Measurements from ENCODE around the gene ATAD3C. TPM values are rescaled to one million over a fixed set of nuclear protein-coding genes. Genes with fewer than 3 reads are reported as not detected.

Gene ATAD3C
- total and polyA plus RNA-seq, 2 donors (not counting 3 experiments of a cell fraction or from before 2014, with no cell fraction given) = 0.01 TPM; not detected in 1

- Histone ChIP-seq H3K27me3 (ENCODE audit: control insufficient read depth in 2 of 2, insufficient read depth in 2 of 2, low read length in 2 of 2) (no peaks in the 10 kb centered on the region), H3K36me3 (ENCODE audit: control insufficient read depth in 2 of 2, extremely low read depth in 1 of 2, insufficient read depth in 2 of 2, low read length in 2 of 2) (no peaks in the 10 kb centered on the region), H3K9me3 (replicated peaks; ENCODE audit: control insufficient read depth, insufficient read depth, low read length) (no peaks in the 10 kb centered on the region), H3K79me2 (ENCODE audit: control insufficient read depth, insufficient read depth, low read length) (no peaks in the 10 kb centered on the region), H2AFZ (ENCODE audit: low read depth, low read length) (peak within 1 kb of the TSS; percentile 74), H4K20me1 (replicated peaks; ENCODE audit: control insufficient read depth, extremely low read depth, insufficient read depth, low read length) (no peaks in the 10 kb centered on the region), H3K27ac (ENCODE audit: insufficient read depth, low read depth, low read length) (no peak within 1 kb of the TSS), H3K4me1 (ENCODE audit: control insufficient read depth, extremely low read depth, insufficient read depth, low read length) (peaks cover 17% of the 10 kb centered on the region), H3K9ac (replicated peaks; ENCODE audit: extremely low read depth, insufficient read depth, low read length) (no peak within 1 kb of the TSS), H3K9me1 (replicated peaks; ENCODE audit: control insufficient read depth, extremely low read depth, insufficient read depth, low read length) (no peaks in the 10 kb centered on the region), H3K4me3 (replicated peaks in 1 of 3; ENCODE audit: insufficient read depth in 1 of 3, low read depth in 1 of 3, low read length in 3 of 3) (peak within 1 kb of the TSS in 1 of 3 experiments; percentile 26), H3K4me2 (ENCODE audit: insufficient read depth, low read length) (peak within 1 kb of the TSS; percentile 23)
- POLR2A ChIA-PET = no interaction called here
- dilution Hi-C loops (cut with MboI; ENCODE audit: extremely low pct_ligation_motif_present, low sequenced_read_pairs) = no loop called here
- CTCF ChIA-PET = interaction anchor here (2.4 kb wide), 1 partner anchor 33 kb away, joined by 7 read pairs; no protein-coding TSS in a partner anchor
- no TSS peak for BruUV-seq (replicated peaks)
- TF ChIP-seq CTCF (IDR thresholded peaks at IDR 0.05; ENCODE audit: extremely low read depth in 1 of 2, insufficient read depth in 1 of 2, low read depth in 1 of 2, low read length in 2 of 2) (peak in 1 of 2 donors; percentile 11), FOS (IDR thresholded peaks at IDR 0.05; ENCODE audit: borderline replicate concordance, insufficient read depth, low read length) (no peak)
- intact Hi-C loops (cut with micrococcal nuclease) = no loop called here
- FAIRE-seq = no peak
- DNase-seq (ENCODE audit: low read depth, low spot score) = peak; percentile 50
These were observed 14.2 kb upstream of the ATAD3C start, which contains the start of gene VWA1 for GRCh38 chr1:1435106-1435903. Gene VWA1 (plus strand): TSS chr1:1435690. CDS start chr1:1435749, 59 bp downstream.

GRCh38 chr1:1435911-1436629, 13.4 kb upstream of the ATAD3C start:
- H3K9me3 ChIP-seq (replicated peaks; ENCODE audit: control insufficient read depth, insufficient read depth, low read length) = no peaks in the 10 kb centered on the region
- H3K4me2 ChIP-seq (ENCODE audit: insufficient read depth, low read length) = no peak overlapping the region
- DNase-seq (ENCODE audit: low read depth, low spot score) (no peak), FAIRE-seq (no peak)
- H3K9me1 ChIP-seq (replicated peaks; ENCODE audit: control insufficient read depth, extremely low read depth, insufficient read depth, low read length) = no peaks in the 10 kb centered on the region
- H3K4me1 ChIP-seq (ENCODE audit: control insufficient read depth, extremely low read depth, insufficient read depth, low read length) = peaks cover 13% of the 10 kb centered on the region
- CTCF ChIA-PET = no interaction called here
- dilution Hi-C loops (cut with MboI; ENCODE audit: extremely low pct_ligation_motif_present, low sequenced_read_pairs) = no loop called here
- POLR2A ChIA-PET = no interaction called here
- no peaks in the 10 kb centered on the region for H4K20me1 ChIP-seq (replicated peaks; ENCODE audit: control insufficient read depth, extremely low read depth, insufficient read depth, low read length)
- H3K9ac ChIP-seq (replicated peaks; ENCODE audit: extremely low read depth, insufficient read depth, low read length) = no peak overlapping the region
- H3K4me3 ChIP-seq (replicated peaks in 1 of 3; ENCODE audit: insufficient read depth in 1 of 3, low read depth in 1 of 3, low read length in 3 of 3) = peak overlapping the region in 1 of 3 experiments; percentile 25
- H2AFZ ChIP-seq (ENCODE audit: low read depth, low read length) = no peak overlapping the region
- H3K79me2 ChIP-seq (ENCODE audit: control insufficient read depth, insufficient read depth, low read length) = no peaks in the 10 kb centered on the region
- BruUV-seq (replicated peaks) = no TSS peak
- H3K27me3 ChIP-seq (ENCODE audit: control insufficient read depth in 2 of 2, insufficient read depth in 2 of 2, low read length in 2 of 2) = no peaks in the 10 kb centered on the region
- no peak for TF ChIP-seq FOS (IDR thresholded peaks at IDR 0.05; ENCODE audit: borderline replicate concordance, insufficient read depth, low read length)
- no peak for TF ChIP-seq POLR2AphosphoS5 (IDR thresholded peaks at IDR 0.05; ENCODE audit: insufficient read depth, low read depth, low read length)
- TF ChIP-seq POLR2A (IDR thresholded peaks at IDR 0.05; ENCODE audit: low read depth, low read length) = no peak
- no peak for TF ChIP-seq CTCF (IDR thresholded peaks at IDR 0.05; ENCODE audit: extremely low read depth in 1 of 2, insufficient read depth in 1 of 2, low read depth in 1 of 2, low read length in 2 of 2)
- TF ChIP-seq EZH2 (IDR thresholded peaks at IDR 0.05; ENCODE audit: borderline replicate concordance, low read depth, low read length, severe bottlenecking) = no peak
- TF ChIP-seq JUN (IDR thresholded peaks at IDR 0.05; ENCODE audit: borderline replicate concordance, insufficient read depth, insufficient read length, low read depth) = no peak
- TF ChIP-seq MAX (IDR thresholded peaks at IDR 0.05; ENCODE audit: insufficient read depth, insufficient read length) = no peak
- TF ChIP-seq MYC (IDR thresholded peaks at IDR 0.05; ENCODE audit: low read depth, low read length) = no peak
- no peak for TF ChIP-seq GATA2 (IDR thresholded peaks at IDR 0.05; ENCODE audit: insufficient read depth, insufficient read length, low read depth, low read length)
- intact Hi-C loops (cut with micrococcal nuclease) = no loop called here
- no peak overlapping the region for H3K27ac ChIP-seq (ENCODE audit: insufficient read depth, low read depth, low read length)
- H3K36me3 ChIP-seq (ENCODE audit: control insufficient read depth in 2 of 2, extremely low read depth in 1 of 2, insufficient read depth in 2 of 2, low read length in 2 of 2) = no peaks in the 10 kb centered on the region

Measured in endothelial cell of umbilical vein (primary cell).